ENCODE measurements around the gene EPSTI1.

The EPSTI1 gene, protein sequence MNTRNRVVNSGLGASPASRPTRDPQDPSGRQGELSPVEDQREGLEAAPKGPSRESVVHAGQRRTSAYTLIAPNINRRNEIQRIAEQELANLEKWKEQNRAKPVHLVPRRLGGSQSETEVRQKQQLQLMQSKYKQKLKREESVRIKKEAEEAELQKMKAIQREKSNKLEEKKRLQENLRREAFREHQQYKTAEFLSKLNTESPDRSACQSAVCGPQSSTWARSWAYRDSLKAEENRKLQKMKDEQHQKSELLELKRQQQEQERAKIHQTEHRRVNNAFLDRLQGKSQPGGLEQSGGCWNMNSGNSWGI

DNA sequence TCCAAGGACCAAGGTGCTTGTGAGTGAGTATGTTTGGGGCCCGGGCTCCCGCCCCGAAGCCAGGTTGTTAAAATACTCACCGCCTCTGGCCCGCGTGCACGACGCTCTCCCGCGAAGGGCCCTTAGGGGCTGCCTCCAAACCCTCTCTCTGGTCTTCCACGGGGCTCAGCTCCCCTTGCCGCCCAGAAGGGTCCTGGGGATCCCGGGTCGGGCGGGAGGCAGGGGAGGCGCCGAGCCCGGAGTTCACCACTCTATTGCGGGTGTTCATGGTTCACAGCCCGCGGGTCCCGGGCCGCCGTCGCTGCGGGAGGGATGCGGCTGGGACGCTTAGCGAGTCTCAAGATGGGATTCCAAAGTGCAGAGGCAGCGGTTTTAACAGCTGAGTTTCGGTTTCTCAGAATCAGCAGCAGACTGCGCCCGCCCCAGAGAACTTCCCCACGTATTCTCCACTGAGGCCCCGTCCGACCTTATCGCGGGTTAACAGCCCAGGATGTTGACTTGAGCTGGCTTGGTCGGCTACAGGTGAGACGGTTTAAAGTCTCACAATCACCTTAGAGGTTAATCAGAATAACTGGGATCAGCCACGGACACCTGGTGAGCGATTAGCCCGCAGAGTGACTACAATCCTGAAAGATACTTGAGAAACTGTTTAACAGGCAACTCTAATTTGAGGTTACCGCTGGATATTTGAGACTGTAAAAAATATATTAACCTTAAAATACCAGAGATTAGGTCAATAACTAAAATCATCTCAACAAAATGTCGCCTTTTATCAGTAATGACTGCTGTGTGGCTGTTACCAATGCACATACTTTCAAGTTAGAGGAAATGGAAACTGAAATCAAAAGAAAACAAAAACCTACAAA, at the start of gene EPSTI1:
EPSTI1 (minus strand) TSS at position 344 of the 866 bp plus-strand sequence; CDS start at position 268, 76 bp downstream.
- TF ChIP-seq GATA3 (IDR thresholded peaks at IDR 0.05; ENCODE audit: low read depth, low read length) (no peak), GATA2 (IDR thresholded peaks at IDR 0.05; ENCODE audit: low read depth, low read length) (no peak)

DNA sequence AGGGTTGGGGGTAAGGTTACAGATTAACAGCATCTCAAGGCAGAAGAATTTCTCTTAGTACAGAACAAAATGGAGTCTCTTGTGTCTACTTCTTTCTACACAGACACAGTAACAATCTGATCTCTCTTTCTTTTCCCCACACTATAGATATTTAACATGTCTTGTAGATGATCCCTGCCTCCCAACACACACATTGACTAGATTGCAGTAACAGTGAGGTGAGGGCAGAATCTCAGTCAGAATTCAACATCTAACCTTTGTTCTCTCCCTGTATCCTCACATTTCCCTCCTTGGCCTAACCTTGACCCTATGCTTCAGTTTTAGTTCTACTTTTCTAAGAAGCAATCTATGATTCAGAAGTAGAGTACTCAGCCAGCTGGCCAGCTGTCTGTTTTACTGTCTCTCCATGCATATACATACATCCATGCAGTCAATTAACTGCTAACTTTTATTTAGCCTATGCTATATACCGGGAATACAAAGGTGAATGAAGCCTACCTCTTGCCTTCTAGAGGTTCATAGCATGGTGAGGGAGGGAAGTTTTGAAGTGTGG, 49.4 kb upstream of the EPSTI1 start:
- TF ChIP-seq GATA3 (IDR thresholded peaks at IDR 0.05; ENCODE audit: low read depth, low read length) (no peak), GATA2 (IDR thresholded peaks at IDR 0.05; ENCODE audit: low read depth, low read length) (no peak)

DNA sequence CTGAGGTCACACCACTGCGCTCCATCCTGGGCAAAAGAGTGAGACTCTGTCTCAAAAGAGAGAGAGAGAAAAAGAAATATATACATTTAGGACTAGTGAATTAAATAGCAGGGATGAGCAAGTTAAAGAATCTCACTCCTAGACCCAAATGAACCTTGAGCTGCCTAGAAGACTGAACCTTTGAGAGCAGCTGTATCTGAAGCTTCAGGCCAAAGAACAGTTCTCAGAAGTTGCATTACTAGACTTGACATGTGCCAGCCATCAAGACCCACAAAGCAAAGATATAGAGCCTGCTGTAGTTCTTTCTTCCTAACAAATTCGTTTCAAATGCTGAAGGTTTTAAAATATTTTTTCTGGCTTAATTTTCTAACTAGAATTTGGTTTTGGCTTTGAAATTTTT, 47.9 kb upstream of the EPSTI1 start:
- TF ChIP-seq GATA3 (IDR thresholded peaks at IDR 0.05; ENCODE audit: low read depth, low read length), result no peak
- no peak for TF ChIP-seq GATA2 (IDR thresholded peaks at IDR 0.05; ENCODE audit: low read depth, low read length)

DNA sequence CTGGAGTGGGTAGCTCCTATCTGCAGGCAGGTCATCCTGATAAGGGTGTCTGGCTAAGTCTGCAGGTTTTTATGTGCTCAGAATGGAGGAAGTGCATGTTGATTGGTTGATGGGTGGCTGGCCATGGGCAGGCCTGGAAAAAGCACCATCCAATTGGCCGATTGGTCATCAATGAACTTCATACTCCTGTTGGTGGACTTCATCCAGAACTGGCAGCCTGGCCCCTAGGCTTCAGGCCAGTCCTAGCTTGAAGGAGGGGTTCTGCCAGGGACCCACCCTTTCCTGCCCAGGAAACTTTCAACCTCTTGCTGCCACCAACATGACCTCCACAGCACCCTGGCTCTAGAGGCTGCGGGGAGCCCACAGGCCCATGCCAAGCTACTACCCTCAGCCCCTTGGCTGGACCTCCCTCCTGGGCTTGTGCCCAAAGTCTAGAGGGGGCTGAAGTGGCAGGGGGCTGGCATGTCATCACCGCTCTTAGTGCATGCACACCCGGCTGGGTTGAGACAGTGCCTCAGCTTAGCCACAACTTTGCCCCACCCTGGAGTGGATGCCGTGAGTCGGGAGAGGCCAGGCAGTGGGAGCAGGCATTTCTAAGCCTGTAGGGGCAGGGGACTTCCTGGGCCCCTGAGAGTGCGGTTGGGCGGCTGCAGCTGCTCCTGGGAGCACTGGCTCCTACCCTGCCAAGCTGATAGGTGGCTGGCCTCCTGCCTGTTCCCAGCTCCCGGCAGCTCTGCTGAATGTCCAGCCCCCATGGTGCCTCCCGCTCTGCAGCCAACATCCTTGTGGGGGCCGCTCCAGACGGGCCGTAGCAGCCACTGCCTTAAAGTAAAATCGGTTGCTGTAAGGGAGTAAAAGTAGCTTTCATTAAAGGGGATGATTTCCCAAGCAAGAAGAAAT, 44.6 kb upstream of the EPSTI1 start:
- no peak for TF ChIP-seq GATA3 (IDR thresholded peaks at IDR 0.05; ENCODE audit: low read depth, low read length)
- no peak for TF ChIP-seq GATA2 (IDR thresholded peaks at IDR 0.05; ENCODE audit: low read depth, low read length)

DNA sequence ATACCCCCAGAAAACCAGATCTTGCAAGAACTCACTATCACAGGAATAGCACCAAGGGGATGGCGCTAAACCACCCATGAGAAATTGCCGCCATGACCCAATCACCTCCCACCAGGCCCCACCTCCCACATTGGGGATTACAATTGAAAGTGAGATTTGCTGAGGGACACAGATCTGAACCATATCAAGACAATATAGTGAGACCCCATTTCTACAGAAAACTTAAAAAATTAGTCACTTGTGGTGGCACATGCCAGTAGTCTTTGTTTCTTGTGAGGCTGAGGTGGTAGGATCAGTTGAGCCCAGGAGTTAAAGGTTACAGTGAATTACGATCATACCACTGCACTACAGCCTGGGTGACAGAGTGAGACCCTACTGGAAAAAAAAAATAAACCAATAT, 41.0 kb upstream of the EPSTI1 start:
- TF ChIP-seq GATA3 (IDR thresholded peaks at IDR 0.05; ENCODE audit: low read depth, low read length), result no peak
- no peak for TF ChIP-seq GATA2 (IDR thresholded peaks at IDR 0.05; ENCODE audit: low read depth, low read length)

DNA sequence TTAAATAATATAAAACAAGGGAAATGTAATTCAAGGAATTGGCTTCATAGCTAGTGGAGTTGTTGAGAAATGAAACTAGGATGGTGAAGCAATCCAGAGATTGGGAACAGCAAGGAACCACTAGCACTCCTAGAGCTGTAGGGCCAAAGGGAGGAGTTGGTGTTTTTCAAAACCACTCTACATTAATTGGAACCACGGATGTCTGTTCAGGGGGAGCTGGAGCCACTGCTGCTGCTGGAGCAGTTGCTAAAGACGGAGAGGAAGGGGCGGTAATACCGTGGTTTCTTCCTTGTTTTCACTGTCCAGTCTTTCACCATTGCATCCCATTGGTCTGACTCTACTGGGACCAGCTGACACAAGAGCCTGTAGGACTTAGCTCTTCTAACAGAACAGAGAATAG, 39.8 kb upstream of the EPSTI1 start:
- TF ChIP-seq GATA3 (IDR thresholded peaks at IDR 0.05; ENCODE audit: low read depth, low read length), result no peak
- no peak for TF ChIP-seq GATA2 (IDR thresholded peaks at IDR 0.05; ENCODE audit: low read depth, low read length)

DNA sequence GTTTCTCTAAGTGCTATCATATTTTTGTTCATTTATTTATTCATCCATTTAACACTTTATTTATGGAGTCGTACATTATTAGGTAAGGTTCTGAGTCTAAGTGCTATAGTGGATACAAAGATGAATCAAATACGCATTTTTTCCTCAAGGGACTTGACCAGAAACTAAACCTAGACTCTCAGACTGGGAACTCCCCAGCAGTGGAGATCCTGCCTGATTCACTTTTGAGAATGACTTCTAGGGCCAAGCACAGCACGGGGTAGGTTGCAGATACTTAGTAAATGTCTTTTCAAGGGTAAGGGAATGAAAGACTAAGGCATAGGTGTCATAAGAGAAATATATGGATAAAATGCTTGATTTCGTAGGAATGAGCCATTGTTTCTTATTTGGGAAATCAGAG, 38.5 kb upstream of the EPSTI1 start:
- no peak for TF ChIP-seq GATA2 (IDR thresholded peaks at IDR 0.05; ENCODE audit: low read depth, low read length)
- no peak for TF ChIP-seq GATA3 (IDR thresholded peaks at IDR 0.05; ENCODE audit: low read depth, low read length)

DNA sequence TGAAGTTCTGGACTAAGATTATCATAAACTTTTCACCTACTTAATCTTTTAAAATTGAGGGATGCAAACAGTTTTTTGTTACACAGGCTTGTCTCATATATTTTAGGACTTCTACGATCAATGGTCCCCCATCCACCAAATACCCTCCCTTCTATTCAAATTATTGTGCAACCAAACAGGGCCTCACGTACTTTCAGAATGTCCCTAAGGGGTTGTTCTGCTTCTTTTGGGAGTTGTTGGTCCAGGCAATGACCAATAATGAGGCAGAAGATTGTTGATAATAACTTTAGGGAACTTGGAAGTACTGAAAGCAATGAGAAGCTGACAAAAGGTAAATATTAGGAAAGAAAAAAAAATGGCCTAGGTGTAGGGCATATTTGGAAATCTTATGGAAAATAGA, 34.2 kb upstream of the EPSTI1 start:
- no peak for TF ChIP-seq GATA3 (IDR thresholded peaks at IDR 0.05; ENCODE audit: low read depth, low read length)
- no peak for TF ChIP-seq GATA2 (IDR thresholded peaks at IDR 0.05; ENCODE audit: low read depth, low read length)

DNA sequence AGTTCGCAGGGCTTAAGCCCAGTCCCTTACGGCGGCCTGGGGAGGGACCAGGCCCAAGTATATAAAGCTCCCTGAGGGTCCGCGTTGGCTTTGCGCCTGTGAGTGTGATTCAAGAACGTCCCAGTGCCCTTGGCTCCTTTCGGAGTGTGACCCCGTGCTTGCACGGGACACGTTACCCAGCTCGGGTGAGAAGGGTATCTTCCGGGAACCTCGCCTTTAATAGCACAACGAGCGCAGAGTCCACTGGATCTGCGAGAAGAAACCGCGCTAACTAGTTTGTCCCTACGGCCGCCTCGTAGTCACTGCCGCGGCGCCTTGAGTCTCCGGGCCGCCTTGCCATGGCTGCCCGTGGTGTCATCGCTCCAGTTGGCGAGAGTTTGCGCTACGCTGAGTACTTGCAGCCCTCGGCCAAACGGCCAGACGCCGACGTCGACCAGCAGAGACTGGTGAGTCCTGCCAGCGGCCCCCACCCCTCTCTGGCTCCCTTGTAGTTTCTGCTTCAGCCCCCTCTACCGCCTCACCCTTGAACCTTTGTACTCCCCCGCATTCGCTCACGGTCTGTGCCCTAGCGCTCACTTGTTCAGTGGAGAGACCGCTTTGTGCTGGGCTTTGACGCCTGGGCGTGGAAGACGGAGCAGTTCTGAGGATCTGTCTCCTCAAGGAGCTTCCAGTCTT, 31.4 kb upstream of the EPSTI1 start, which contains the start of gene DNAJC15:
DNAJC15 (plus strand) TSS at position 298 of the 675 bp plus-strand sequence; CDS start at position 339, 41 bp downstream.
- TF ChIP-seq GATA2 (IDR thresholded peaks at IDR 0.05; ENCODE audit: low read depth, low read length) (no peak), GATA3 (IDR thresholded peaks at IDR 0.05; ENCODE audit: low read depth, low read length) (no peak)

DNA sequence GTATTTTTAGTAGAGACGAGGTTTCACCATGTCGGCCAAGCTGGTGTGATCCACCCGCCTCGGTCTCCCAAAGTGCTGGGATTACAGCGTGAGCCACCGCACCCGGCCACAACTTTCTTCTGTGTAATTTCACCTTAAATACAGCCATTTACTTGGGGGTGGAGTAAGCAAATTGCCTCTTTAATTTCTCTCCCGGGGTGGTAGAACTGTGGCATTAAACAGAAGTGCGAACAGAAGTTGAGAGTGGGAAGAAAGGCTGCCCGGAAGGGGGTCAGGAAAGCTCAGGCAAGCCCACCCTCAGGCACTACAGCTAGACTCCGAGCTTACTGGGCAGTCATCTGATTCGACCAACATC, 30.9 kb upstream of the EPSTI1 start:
- TF ChIP-seq GATA2 (IDR thresholded peaks at IDR 0.05; ENCODE audit: low read depth, low read length) (no peak), GATA3 (IDR thresholded peaks at IDR 0.05; ENCODE audit: low read depth, low read length) (no peak)

DNA sequence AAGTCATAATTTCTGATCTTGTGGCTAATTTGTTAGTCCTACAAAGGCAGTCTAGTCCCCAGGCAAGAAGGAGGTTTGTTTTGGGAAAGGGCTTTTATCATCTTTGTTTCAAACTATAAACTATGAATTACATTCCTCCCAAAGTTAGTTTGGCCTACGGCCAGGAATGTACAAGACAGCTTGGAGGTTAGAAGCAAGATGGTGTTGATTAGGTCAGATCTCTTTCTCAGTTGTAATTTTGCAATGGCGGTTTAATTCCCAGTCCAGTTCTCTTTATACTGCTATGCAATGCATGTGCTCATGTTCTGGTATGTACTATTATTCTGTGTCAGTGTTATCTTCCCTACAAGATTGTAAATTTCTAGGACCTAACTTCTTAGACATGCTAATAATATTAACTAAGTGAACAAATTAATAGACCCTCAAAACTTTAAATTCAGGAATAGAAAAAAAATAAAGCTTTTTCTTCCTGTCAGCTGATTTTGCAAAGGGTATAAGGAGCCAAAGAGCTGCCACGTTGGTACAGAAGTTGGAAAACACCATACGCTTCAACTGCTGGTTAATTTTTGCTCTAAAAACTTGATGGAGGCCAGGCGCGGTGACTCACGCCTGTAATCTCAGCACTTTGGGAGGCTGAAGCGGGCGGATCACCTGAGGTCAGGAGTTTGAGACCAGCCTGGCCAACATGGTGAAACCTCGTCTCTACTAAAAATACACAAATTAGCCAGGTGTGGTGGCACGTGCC, 30.1 kb upstream of the EPSTI1 start:
- TF ChIP-seq GATA3 (IDR thresholded peaks at IDR 0.05; ENCODE audit: low read depth, low read length), result no peak
- TF ChIP-seq GATA2 (IDR thresholded peaks at IDR 0.05; ENCODE audit: low read depth, low read length), result no peak

DNA sequence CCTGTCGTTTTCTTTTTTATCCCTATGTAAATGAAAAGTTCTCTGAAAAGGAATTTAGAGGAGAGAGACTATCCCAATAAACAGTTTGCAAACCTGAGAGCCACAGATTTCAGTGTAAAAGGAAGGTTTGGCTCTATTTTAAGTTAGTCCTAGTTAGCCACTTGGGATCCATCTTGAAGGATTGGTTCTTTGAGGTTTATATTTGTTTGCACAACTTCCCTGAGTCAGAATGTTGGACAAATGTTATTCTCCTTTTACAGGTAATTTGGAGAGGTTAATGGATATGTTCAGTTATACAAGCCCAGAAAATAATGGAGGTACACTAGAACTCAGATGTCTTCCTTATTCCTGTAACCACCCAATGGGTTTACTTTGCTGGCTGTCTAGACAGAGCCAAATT, 28.8 kb upstream of the EPSTI1 start:
- TF ChIP-seq GATA3 (IDR thresholded peaks at IDR 0.05; ENCODE audit: low read depth, low read length), result no peak
- TF ChIP-seq GATA2 (IDR thresholded peaks at IDR 0.05; ENCODE audit: low read depth, low read length), result no peak

All from SH-SY5Y (cell line).